ENCODE results near the gene ARHGAP33.
"Not testable (repeated sequence)": the region's sequence is repeated elsewhere in the genome, so short reads cannot be mapped to it uniquely, and the experiment has no call there.

Gene ARHGAP33

DNA sequence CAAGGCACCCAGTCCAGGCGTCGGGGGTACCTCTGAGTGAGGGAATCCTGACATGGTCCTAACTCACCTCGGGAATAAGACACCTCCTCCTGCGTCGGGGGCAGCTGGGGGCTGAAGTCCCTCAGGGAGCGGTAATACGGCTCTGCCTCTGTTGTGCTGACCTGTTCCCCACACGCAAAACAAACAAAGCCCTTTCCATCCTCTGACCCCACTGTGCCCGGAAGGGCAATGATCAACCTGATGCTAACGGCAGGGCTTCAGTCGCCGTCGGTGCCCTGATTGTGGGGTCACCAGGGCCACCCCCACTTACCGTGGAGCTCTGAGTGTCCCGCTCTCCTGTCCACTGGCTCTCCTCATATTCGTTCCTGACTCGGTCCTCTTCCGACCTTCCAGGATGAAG lies 55.6 kb downstream of the ARHGAP33 start:
- TF ChIP-seq, protein P1, sequence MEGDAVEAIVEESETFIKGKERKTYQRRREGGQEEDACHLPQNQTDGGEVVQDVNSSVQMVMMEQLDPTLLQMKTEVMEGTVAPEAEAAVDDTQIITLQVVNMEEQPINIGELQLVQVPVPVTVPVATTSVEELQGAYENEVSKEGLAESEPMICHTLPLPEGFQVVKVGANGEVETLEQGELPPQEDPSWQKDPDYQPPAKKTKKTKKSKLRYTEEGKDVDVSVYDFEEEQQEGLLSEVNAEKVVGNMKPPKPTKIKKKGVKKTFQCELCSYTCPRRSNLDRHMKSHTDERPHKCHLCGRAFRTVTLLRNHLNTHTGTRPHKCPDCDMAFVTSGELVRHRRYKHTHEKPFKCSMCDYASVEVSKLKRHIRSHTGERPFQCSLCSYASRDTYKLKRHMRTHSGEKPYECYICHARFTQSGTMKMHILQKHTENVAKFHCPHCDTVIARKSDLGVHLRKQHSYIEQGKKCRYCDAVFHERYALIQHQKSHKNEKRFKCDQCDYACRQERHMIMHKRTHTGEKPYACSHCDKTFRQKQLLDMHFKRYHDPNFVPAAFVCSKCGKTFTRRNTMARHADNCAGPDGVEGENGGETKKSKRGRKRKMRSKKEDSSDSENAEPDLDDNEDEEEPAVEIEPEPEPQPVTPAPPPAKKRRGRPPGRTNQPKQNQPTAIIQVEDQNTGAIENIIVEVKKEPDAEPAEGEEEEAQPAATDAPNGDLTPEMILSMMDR (IDR thresholded peaks at IDR 0.05; ENCODE audit: low read depth, low read length) = no peak
- Histone ChIP-seq H3K27me3 (peaks cover 33% of the 10 kb centered on the region), H3K9me3 (no peaks in the 10 kb centered on the region), H3K4me3 (ENCODE audit: low read depth, low read length) (no peak overlapping the region), H3K4me1 (no peaks in the 10 kb centered on the region), H3K36me3 (no peaks in the 10 kb centered on the region)
- DNase-seq = no peak

DNA sequence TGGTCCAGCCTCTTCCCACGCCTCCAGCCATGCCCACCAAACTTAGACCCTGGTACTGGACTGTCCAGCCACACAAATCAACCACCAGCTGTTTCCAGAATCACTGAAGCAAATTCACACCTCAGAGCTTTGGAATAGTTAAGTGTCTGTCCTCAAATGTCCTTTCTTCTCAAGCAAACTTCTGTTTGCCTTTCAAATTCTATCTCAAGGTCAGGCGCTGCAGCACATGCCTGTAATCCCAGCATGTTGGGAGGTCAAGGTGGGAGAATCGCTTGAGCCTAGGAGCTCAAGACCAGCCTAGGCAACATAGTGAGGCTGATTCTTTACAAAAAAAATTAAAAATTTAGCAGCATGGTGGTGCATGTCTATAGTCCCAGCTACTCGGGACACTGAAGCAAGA lies 56.7 kb downstream of the ARHGAP33 start:
- Histone ChIP-seq H3K9me3 (no peaks in the 10 kb centered on the region), H3K36me3 (no peaks in the 10 kb centered on the region), H3K4me1 (no peaks in the 10 kb centered on the region), H3K27me3 (peaks cover 39% of the 10 kb centered on the region), H3K4me3 (ENCODE audit: low read depth, low read length) (no peak overlapping the region)
- TF ChIP-seq, protein P1 (IDR thresholded peaks at IDR 0.05; ENCODE audit: low read depth, low read length) = no peak
- DNase-seq = no peak

DNA sequence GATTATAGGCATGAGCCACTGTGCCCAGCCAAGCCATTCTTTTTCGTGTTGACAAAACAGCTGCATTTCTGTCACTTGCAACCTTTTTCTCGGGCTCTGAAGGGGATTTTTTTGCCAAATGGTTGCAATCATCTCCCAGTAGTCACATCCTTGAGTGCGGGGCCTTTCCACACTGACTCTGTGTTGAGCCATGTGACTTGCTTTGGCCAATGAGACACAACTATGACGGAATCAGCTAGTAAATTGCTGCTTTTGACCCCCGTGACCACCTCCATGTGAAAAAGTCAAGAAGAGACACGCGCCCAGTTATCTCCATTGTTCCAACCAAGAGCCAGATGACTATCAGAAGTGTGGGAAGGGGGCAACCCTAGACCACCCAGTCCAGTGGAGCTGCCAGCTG lies 58.6 kb downstream of the ARHGAP33 start:
- peaks cover 43% of the 10 kb centered on the region for H3K27me3 ChIP-seq
- DNase-seq = no peak
- no peaks in the 10 kb centered on the region for H3K4me1 ChIP-seq
- peaks cover 5% of the 10 kb centered on the region; the same call in 1 of the 2 replicates for H3K9me3 ChIP-seq
- TF ChIP-seq, protein P1 (IDR thresholded peaks at IDR 0.05; ENCODE audit: low read depth, low read length) = no peak
- no peaks in the 10 kb centered on the region for H3K36me3 ChIP-seq
- no peak overlapping the region; the same call in 1 of the 2 replicates for H3K4me3 ChIP-seq (ENCODE audit: low read depth, low read length)

DNA sequence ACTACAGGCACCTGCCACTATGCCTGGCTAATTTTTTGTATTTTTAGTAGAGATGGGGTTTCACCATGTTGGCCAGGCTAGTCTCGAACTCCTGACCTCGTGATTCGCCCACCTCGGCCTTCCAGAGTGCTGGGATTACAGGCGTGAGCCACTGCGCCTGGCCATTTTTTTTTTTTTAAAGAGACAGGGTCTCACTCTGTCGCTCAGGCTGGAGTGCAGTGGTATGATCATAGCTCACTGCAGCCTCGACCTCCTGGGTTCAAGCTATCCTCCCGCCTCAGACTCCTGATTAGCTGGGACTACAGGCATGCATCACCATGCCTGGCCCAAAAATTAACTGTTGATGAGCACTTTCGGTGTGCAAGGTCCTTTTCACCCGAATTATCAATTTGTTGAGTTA lies 60.7 kb downstream of the ARHGAP33 start:
- not testable (repeated sequence) for DNase-seq; H3K36me3 ChIP-seq; H3K4me3 ChIP-seq (ENCODE audit: low read depth, low read length); H3K4me1 ChIP-seq; H3K9me3 ChIP-seq
- peaks cover 40% of the 10 kb centered on the region for H3K27me3 ChIP-seq

Measured in BE2C (cell line).